ENCODE measurements around the gene L3MBTL1.
"Not testable (repeated sequence)": the region's sequence is repeated elsewhere in the genome, so short reads cannot be mapped to it uniquely, and the experiment has no call there.

Gene L3MBTL1

GRCh38 chr20:43559147-43559987 is 51.9 kb downstream of the L3MBTL1 start:
- no peak for DNase-seq (ENCODE audit: low spot score)

GRCh38 chr20:43560974-43561373 is 53.5 kb downstream of the L3MBTL1 start:
- no peak for DNase-seq (ENCODE audit: low spot score)

- no peak for DNase-seq (ENCODE audit: low spot score)
Measured at GRCh38 chr20:43563429-43563828, 55.9 kb downstream of the L3MBTL1 start.

- DNase-seq (ENCODE audit: low spot score), result no peak
Measured at GRCh38 chr20:43563991-43564390, 56.5 kb downstream of the L3MBTL1 start.

GRCh38 chr20:43564455-43564854 is 57.0 kb downstream of the L3MBTL1 start:
- DNase-seq (ENCODE audit: low spot score), result no peak

- DNase-seq (ENCODE audit: low spot score), result no peak
Measured at GRCh38 chr20:43564993-43565757, 57.7 kb downstream of the L3MBTL1 start.

- DNase-seq (ENCODE audit: low spot score), result no peak
Measured at GRCh38 chr20:43565758-43566104, 58.2 kb downstream of the L3MBTL1 start.

- no peak for DNase-seq (ENCODE audit: low spot score)
Measured at GRCh38 chr20:43567477-43567876, 60.0 kb downstream of the L3MBTL1 start.

- DNase-seq (ENCODE audit: low spot score), result no peak
Measured at GRCh38 chr20:43568706-43569105, 61.2 kb downstream of the L3MBTL1 start.

- no peak for DNase-seq (ENCODE audit: low spot score)
Measured at GRCh38 chr20:43569282-43569681, 61.8 kb downstream of the L3MBTL1 start.

- no peak for DNase-seq (ENCODE audit: low spot score)
Measured at GRCh38 chr20:43570496-43570895, 63.0 kb downstream of the L3MBTL1 start.

GRCh38 chr20:43571310-43571709 is 63.8 kb downstream of the L3MBTL1 start:
- no peak for DNase-seq (ENCODE audit: low spot score)

GRCh38 chr20:43571771-43572170 is 64.3 kb downstream of the L3MBTL1 start:
- peak; percentile 22 for DNase-seq (ENCODE audit: low spot score)

GRCh38 chr20:43572891-43573290 is 65.4 kb downstream of the L3MBTL1 start:
- peak; percentile 8 for DNase-seq (ENCODE audit: low spot score)

GRCh38 chr20:43576108-43576507 is 68.6 kb downstream of the L3MBTL1 start:
- peak; percentile 12 for DNase-seq (ENCODE audit: low spot score)

GRCh38 chr20:43579861-43580793 is 72.6 kb downstream of the L3MBTL1 start:
- no peak for DNase-seq (ENCODE audit: low spot score)

GRCh38 chr20:43583133-43583864 is 75.8 kb downstream of the L3MBTL1 start:
- DNase-seq (ENCODE audit: low spot score), result no peak

GRCh38 chr20:43583982-43584432 is 76.5 kb downstream of the L3MBTL1 start:
- no peak for DNase-seq (ENCODE audit: low spot score)

- DNase-seq (ENCODE audit: low spot score), result no peak
Measured at GRCh38 chr20:43584448-43585136, 77.1 kb downstream of the L3MBTL1 start.

GRCh38 chr20:43586641-43587040 is 79.1 kb downstream of the L3MBTL1 start:
- no peak for DNase-seq (ENCODE audit: low spot score)

GRCh38 chr20:43588526-43588925 is 81.0 kb downstream of the L3MBTL1 start:
- DNase-seq (ENCODE audit: low spot score), result not testable (repeated sequence)
